ENCODE measurements around the gene AIMP1.

- TF ChIP-seq CTCF (conservative IDR thresholded peaks at IDR 0.05) (no peak), ZFX (IDR thresholded peaks at IDR 0.05) (no peak)
Observed at GRCh38 chr4:106344647-106344970, 28.3 kb downstream of the AIMP1 start.

Measured in C4-2B (cell line).